MM.1S (cell line): ENCODE data around the gene UNC13B.

Experiments
- DNase-seq: peaks from one replicate; pipeline ENCODE4 v3.0.0-alpha.2; 2015
- H2AFZ ChIP-seq: fragments of 300-600 bp; sonication (generic); 2 replicates; pipeline ENCODE4 v1.6.0; 2016; ENCODE audit warnings: antibody characterized with exemption, low read length
- H3F3A ChIP-seq: fragments of 300-600 bp; sonication (generic); 2 replicates; pipeline ENCODE4 v1.6.1; 2016; ENCODE audit warnings: mild to moderate bottlenecking, antibody characterized with exemption, low read length, moderate library complexity, mixed read lengths; ENCODE audit not compliant: insufficient read depth
- H3K27ac ChIP-seq: fragments of 300-600 bp; sonication (generic); 2 replicates; pipeline ENCODE4 v1.5.1; 2016; ENCODE audit warnings: mild to moderate bottlenecking, low read length
- H3K27me3 ChIP-seq: fragments of 300-600 bp; sonication (generic); replicated peaks from 2 replicates; pipeline ENCODE4 v1.6.0; 2016; ENCODE audit warnings: low read length; ENCODE audit not compliant: insufficient read depth
- H3K36me3 ChIP-seq: fragments of 300-600 bp; sonication (generic); replicated peaks from 2 replicates; pipeline ENCODE4 v1.6.1; 2016; ENCODE audit warnings: mild to moderate bottlenecking, low read length, mixed read lengths; ENCODE audit not compliant: insufficient read depth
- H3K4me1 ChIP-seq: fragments of 300-600 bp; sonication (generic); 2 replicates; pipeline ENCODE4 v1.6.1; 2016; ENCODE audit warnings: low read length, mixed read lengths
- H3K4me2 ChIP-seq: fragments of 300-600 bp; sonication (generic); 2 replicates; pipeline ENCODE4 v1.6.0; 2016; ENCODE audit warnings: low read depth, low read length
- H3K4me3 ChIP-seq: fragments of 300-600 bp; sonication (generic); 2 replicates; pipeline ENCODE4 v1.5.1; 2016; ENCODE audit warnings: low read length, mixed read lengths
- H3K79me2 ChIP-seq: fragments of 300-600 bp; sonication (generic); 2 replicates; pipeline ENCODE4 v1.6.1; 2016; ENCODE audit warnings: mixed run types, low read length, mixed read lengths
- H3K9ac ChIP-seq: fragments of 300-600 bp; sonication (generic); 2 replicates; pipeline ENCODE4 v1.6.1; 2016; ENCODE audit warnings: low read length, mixed read lengths
- H3K9me2 ChIP-seq: fragments of 300-600 bp; sonication (generic); replicated peaks from 2 replicates; pipeline ENCODE4 v1.6.1; 2016; ENCODE audit warnings: mild to moderate bottlenecking, low read length, mixed read lengths; ENCODE audit not compliant: insufficient read depth
- H3K9me3 ChIP-seq: fragments of 300-600 bp; sonication (generic); replicated peaks from 2 replicates; pipeline ENCODE4 v1.6.1; 2016; ENCODE audit warnings: mild to moderate bottlenecking, low read length, mixed read lengths; ENCODE audit not compliant: insufficient read depth
- H4K20me1 ChIP-seq: fragments of 300-600 bp; sonication (generic); 2 replicates; pipeline ENCODE4 v1.6.1; 2016; ENCODE audit warnings: mild to moderate bottlenecking, low read length, moderate library complexity, mixed read lengths; ENCODE audit not compliant: insufficient read depth
- EZH2 ChIP-seq: fragments of 300-600 bp; sonication (generic); optimal IDR thresholded peaks from 2 replicates; pipeline ENCODE3; 2017; ENCODE audit warnings: low read depth, mild to moderate bottlenecking, antibody characterized with exemption, low read length, mixed read lengths
- EZH2phosphoT487 ChIP-seq: fragments of 300-600 bp; sonication (generic); IDR thresholded peaks from 2 replicates; pipeline ENCODE4 v1.6.1; 2018; ENCODE audit warnings: antibody characterized with exemption, low read length
- TF ChIP-seq, protein P1 (sequence below): fragments of 300-600 bp; sonication (generic); IDR thresholded peaks from 2 replicates; pipeline ENCODE4 v1.5.1; 2016; ENCODE audit warnings: antibody characterized with exemption, low read length, mixed read lengths

The UNC13B gene

DNA sequence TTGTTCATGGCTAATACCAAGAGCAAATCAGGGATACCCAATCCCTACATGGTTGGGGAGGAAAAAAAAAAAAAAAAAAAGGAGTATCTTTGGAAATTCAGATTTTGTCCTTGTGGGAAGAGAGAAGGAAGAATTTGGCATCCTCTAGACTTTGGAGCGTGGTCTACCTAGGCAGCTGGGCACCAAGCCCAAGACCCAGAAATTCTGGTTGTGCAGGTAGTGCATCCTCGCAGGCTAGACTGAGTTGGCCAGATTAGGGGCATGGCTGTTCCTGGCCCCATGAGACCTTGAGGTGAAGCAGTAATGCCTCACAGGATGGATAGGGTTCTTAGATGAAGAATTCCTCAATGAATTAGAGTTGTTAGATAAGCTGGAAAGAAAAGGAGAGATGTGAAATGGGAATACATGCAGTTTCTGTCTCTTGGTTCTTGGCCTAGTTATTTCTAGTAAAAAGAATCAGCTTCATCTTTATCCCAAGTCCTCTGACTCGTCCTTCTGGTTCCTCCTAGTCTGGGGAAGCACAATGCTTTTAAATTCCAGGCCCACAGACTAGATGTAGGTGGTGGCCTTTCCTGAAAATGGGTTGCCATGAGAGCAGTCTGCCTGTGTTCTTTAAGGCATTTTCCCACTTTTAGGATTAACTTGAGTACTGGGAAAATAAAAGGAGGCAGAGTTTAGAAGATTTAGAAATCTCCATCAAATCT lies 187.6 kb downstream of the UNC13B start:
- Histone ChIP-seq H3K9me2 (no peaks in the 10 kb centered on the region), H3F3A (no peaks in the 10 kb centered on the region), H4K20me1 (no peaks in the 10 kb centered on the region), H3K36me3 (no peaks in the 10 kb centered on the region), H3K27ac (no peak overlapping the region), H2AFZ (no peak overlapping the region), H3K9ac (no peak overlapping the region), H3K4me1 (peaks cover 6% of the 10 kb centered on the region; the same call in 1 of the 2 replicates), H3K4me2 (no peak overlapping the region), H3K27me3 (no peaks in the 10 kb centered on the region), H3K79me2 (no peaks in the 10 kb centered on the region), H3K9me3 (no peaks in the 10 kb centered on the region), H3K4me3 (no peak overlapping the region)
- no peak for TF ChIP-seq EZH2phosphoT487
- TF ChIP-seq, protein P1, sequence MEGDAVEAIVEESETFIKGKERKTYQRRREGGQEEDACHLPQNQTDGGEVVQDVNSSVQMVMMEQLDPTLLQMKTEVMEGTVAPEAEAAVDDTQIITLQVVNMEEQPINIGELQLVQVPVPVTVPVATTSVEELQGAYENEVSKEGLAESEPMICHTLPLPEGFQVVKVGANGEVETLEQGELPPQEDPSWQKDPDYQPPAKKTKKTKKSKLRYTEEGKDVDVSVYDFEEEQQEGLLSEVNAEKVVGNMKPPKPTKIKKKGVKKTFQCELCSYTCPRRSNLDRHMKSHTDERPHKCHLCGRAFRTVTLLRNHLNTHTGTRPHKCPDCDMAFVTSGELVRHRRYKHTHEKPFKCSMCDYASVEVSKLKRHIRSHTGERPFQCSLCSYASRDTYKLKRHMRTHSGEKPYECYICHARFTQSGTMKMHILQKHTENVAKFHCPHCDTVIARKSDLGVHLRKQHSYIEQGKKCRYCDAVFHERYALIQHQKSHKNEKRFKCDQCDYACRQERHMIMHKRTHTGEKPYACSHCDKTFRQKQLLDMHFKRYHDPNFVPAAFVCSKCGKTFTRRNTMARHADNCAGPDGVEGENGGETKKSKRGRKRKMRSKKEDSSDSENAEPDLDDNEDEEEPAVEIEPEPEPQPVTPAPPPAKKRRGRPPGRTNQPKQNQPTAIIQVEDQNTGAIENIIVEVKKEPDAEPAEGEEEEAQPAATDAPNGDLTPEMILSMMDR = no peak
- no peak for TF ChIP-seq EZH2
- DNase-seq = no peak

DNA sequence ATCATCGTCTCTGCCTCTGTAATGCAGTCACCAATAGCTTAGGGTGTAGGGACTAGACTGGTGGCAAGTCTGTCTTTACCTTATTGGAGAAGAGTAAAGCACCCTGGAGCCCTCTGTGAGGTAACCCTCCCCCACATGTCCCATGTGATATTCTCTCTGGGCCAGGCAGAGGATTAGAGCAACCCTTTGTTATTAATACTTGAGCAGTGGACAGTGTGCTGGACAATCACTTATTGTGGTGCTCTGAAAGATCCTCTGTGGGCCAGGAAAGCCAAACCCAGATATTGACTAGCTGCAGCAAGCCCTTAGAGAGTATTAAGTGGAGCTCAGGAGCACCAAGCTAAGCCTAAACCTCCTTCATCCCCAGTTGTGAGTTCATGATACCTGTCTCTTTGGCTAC lies 188.4 kb downstream of the UNC13B start:
- Histone ChIP-seq H3K79me2 (no peaks in the 10 kb centered on the region), H3K4me2 (no peak overlapping the region), H3K36me3 (no peaks in the 10 kb centered on the region), H3K9me3 (no peaks in the 10 kb centered on the region), H3K9me2 (no peaks in the 10 kb centered on the region), H2AFZ (no peak overlapping the region), H3K27ac (no peak overlapping the region), H3K27me3 (no peaks in the 10 kb centered on the region), H3F3A (no peaks in the 10 kb centered on the region), H3K4me1 (peaks cover 6% of the 10 kb centered on the region; the same call in 1 of the 2 replicates), H4K20me1 (no peaks in the 10 kb centered on the region), H3K9ac (no peak overlapping the region), H3K4me3 (no peak overlapping the region)
- no peak for DNase-seq
- TF ChIP-seq, protein P1 = no peak
- TF ChIP-seq EZH2phosphoT487 (no peak), EZH2 (no peak)

DNA sequence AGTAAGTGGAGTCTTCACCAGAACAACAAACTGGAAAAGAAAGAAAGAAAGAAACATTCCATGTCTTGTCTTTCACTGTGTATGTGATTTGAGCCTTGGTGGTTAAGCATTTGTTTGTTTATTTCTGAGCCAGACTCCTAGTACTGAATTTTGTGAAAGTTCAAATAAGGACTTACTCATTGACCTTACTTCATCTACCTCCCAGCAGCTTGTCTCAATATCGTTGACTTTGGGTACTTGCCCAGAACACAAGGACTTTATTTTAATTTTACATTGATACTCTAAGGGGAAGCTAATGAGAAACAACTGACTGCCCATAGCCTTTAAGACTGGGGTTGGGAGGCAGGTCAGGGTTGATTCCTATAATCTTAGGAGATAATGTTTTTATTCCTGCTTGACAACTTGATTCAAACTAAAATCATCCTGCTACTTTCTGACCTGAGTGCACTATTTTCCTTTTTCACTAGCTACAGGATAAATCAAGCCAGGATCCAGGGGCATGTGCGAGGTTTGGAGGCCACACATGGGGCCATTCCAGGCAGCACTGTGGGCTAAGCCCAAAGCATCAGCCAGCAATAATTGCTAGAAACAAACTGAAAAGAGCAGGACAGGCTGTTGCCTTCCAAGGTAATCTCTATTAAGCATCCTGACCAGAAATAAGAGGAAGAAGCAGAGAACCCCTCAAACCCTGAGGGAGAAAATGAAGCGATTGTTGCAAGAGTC lies 189.2 kb downstream of the UNC13B start:
- DNase-seq = no peak
- Histone ChIP-seq H3K79me2 (no peaks in the 10 kb centered on the region), H3K4me1 (peaks cover 6% of the 10 kb centered on the region; the same call in 1 of the 2 replicates), H3F3A (no peaks in the 10 kb centered on the region), H3K9me3 (no peaks in the 10 kb centered on the region), H3K4me3 (no peak overlapping the region), H3K36me3 (no peaks in the 10 kb centered on the region), H3K4me2 (no peak overlapping the region), H3K27ac (no peak overlapping the region), H2AFZ (no peak overlapping the region), H4K20me1 (no peaks in the 10 kb centered on the region), H3K9me2 (no peaks in the 10 kb centered on the region), H3K9ac (no peak overlapping the region), H3K27me3 (no peaks in the 10 kb centered on the region)
- TF ChIP-seq EZH2 = no peak
- no peak for TF ChIP-seq EZH2phosphoT487
- TF ChIP-seq, protein P1 = no peak
